Progenitor cell of endocrine pancreas (in vitro differentiated cells): ENCODE results near the gene PRDX6. TPM values are rescaled to one million over a fixed set of nuclear protein-coding genes. Genes with fewer than 3 reads are reported as not detected.
"Not testable (repeated sequence)": the region's sequence is repeated elsewhere in the genome, so short reads cannot be mapped to it uniquely, and the experiment has no call there.

Experiments used
- DNase-seq: peaks from one replicate; pipeline ENCODE4 v3.0.0; 2021; ENCODE audit warnings: low spot score; ENCODE audit not compliant: unreplicated experiment
- H3K27ac Mint-ChIP-seq: 2 replicates; pipeline ENCODE4 v1.8.0; 2021; ENCODE audit warnings: mild to moderate bottlenecking, moderate library complexity, mixed read lengths
- H3K27me3 Mint-ChIP-seq: 2 replicates; pipeline ENCODE4 v1.8.0; 2021; ENCODE audit warnings: mixed read lengths
- H3K36me3 Mint-ChIP-seq: 2 replicates; pipeline ENCODE4 v1.8.0; 2022; ENCODE audit warnings: mixed read lengths; ENCODE audit not compliant: insufficient read depth
- H3K4me1 Mint-ChIP-seq: 2 replicates; pipeline ENCODE4 v1.8.0; 2021; ENCODE audit warnings: low read depth, mixed read lengths
- H3K4me3 Mint-ChIP-seq: 2 replicates; pipeline ENCODE4 v1.8.0; 2021; ENCODE audit warnings: low read depth, mild to moderate bottlenecking, moderate library complexity, mixed read lengths
- H3K9me3 Mint-ChIP-seq: 2 replicates; pipeline ENCODE4 v1.8.0; 2021; ENCODE audit warnings: low read depth, mixed read lengths
- CTCF ChIP-seq: fragments of 200-600 bp; sonication (generic); IDR thresholded peaks from one replicate; pipeline ENCODE4 v1.5.0; 2021; ENCODE audit warnings: antibody characterized with exemption, mild to moderate bottlenecking; ENCODE audit not compliant: unreplicated experiment
- total RNA-seq: library from RNA; stranded (reverse); gene quantifications from 2 replicates; pipeline ENCODE4 v1.2.1, GENCODE V29; 2021

The PRDX6 gene
- total RNA-seq, 1 donor from 2014 or later, result 258 TPM

- DNase-seq, result no peak
- H3K9me3 Mint-ChIP-seq, result peaks cover 44% of the 10 kb centered on the region
- H3K36me3 Mint-ChIP-seq, result peaks cover 37% of the 10 kb centered on the region
- H3K27me3 Mint-ChIP-seq, result no peaks in the 10 kb centered on the region
- no peak overlapping the region for H3K27ac Mint-ChIP-seq
- no peaks in the 10 kb centered on the region for H3K4me1 Mint-ChIP-seq
- no peak for TF ChIP-seq CTCF
- no peak overlapping the region for H3K4me3 Mint-ChIP-seq
These were observed 9.7 kb upstream of the PRDX6 start for GRCh38 chr1:173467426-173467825.

GRCh38 chr1:173469656-173470055, 7.5 kb upstream of the PRDX6 start:
- DNase-seq, result no peak
- H3K4me3 Mint-ChIP-seq, result no peak overlapping the region
- no peak overlapping the region for H3K27ac Mint-ChIP-seq
- no peak for TF ChIP-seq CTCF
- no peaks in the 10 kb centered on the region for H3K27me3 Mint-ChIP-seq
- H3K9me3 Mint-ChIP-seq, result peaks cover 29% of the 10 kb centered on the region
- peaks cover 26% of the 10 kb centered on the region for H3K36me3 Mint-ChIP-seq
- H3K4me1 Mint-ChIP-seq, result peaks cover 14% of the 10 kb centered on the region

GRCh38 chr1:173470608-173471007, 6.5 kb upstream of the PRDX6 start:
- Mint-ChIP-seq H3K27ac (no peak overlapping the region), H3K36me3 (peaks cover 24% of the 10 kb centered on the region), H3K9me3 (peaks cover 25% of the 10 kb centered on the region), H3K4me1 (peaks cover 22% of the 10 kb centered on the region), H3K4me3 (no peak overlapping the region), H3K27me3 (no peaks in the 10 kb centered on the region)
- no peak for DNase-seq
- TF ChIP-seq CTCF, result no peak

GRCh38 chr1:173473599-173474011, 3.5 kb upstream of the PRDX6 start:
- Mint-ChIP-seq H3K27me3 (no peaks in the 10 kb centered on the region), H3K36me3 (peaks cover 18% of the 10 kb centered on the region), H3K9me3 (peaks cover 10% of the 10 kb centered on the region), H3K27ac (peak overlapping the region; percentile 84), H3K4me3 (peak overlapping the region; percentile 1), H3K4me1 (peaks cover 36% of the 10 kb centered on the region)
- DNase-seq, result no peak
- no peak for TF ChIP-seq CTCF

GRCh38 chr1:173474097-173474779, 2.9 kb upstream of the PRDX6 start:
- Mint-ChIP-seq H3K4me3 (peak overlapping the region; percentile 65), H3K27me3 (no peaks in the 10 kb centered on the region), H3K4me1 (peaks cover 41% of the 10 kb centered on the region), H3K36me3 (peaks cover 17% of the 10 kb centered on the region), H3K9me3 (peaks cover 9% of the 10 kb centered on the region), H3K27ac (peak overlapping the region; percentile 84)
- no peak for TF ChIP-seq CTCF
- DNase-seq, result no peak

GRCh38 chr1:173474780-173475421, 2.2 kb upstream of the PRDX6 start:
- Mint-ChIP-seq H3K27ac (peak overlapping the region; percentile 84), H3K4me1 (peaks cover 48% of the 10 kb centered on the region), H3K4me3 (peak overlapping the region; percentile 65), H3K36me3 (peaks cover 18% of the 10 kb centered on the region)
- H3K27me3 Mint-ChIP-seq, DNase-seq, H3K9me3 Mint-ChIP-seq: not testable (repeated sequence)
